Glomerular visceral epithelial cell (primary cell): Measurements from ENCODE around the gene GABRD.

Experiments
- DNase-seq: peaks from one replicate; pipeline ENCODE4 v3.0.0-alpha.2; 2016; ENCODE audit errors: extremely low spot score

Gene GABRD

DNA sequence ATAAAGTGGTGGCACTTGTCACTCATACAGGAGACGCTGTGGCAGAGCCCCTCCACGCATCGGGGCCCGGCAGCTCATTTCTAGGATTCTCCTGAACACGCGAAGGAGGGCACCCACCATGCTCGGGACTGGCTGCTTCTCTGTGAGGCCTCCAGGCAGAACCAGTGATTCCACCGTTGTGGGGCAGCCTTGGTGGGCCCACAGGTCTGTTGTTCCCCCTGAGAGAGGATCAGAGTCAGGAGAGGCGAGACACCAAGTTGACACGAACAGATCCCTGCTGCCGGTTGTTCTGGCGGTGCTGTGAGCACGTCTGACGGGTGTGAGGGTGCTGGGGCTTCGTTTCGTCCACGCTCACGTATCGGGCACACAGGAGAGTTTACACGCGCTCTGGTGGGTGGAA lies 57.7 kb downstream of the GABRD start:
- DNase-seq = no peak

DNA sequence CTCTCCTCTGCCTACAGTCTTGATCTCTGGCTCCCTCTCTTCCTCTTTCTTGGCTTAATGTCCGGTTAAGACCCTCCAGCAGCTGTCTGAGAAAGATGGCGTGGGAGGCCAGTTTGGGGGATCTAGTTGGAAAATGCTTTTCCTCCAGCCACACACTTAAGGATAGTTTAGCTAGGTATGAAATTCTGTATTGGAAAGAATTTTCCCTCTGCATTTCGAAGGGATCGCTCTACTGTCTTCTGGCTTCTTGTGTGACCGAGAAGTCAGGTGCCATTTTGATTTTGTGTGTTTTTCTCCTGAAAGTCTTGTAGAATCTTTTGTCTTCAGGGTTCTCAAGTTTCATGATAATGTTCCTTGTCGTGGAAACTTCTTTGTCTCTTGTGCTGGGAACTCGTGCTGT lies 59.0 kb downstream of the GABRD start:
- DNase-seq = no peak

DNA sequence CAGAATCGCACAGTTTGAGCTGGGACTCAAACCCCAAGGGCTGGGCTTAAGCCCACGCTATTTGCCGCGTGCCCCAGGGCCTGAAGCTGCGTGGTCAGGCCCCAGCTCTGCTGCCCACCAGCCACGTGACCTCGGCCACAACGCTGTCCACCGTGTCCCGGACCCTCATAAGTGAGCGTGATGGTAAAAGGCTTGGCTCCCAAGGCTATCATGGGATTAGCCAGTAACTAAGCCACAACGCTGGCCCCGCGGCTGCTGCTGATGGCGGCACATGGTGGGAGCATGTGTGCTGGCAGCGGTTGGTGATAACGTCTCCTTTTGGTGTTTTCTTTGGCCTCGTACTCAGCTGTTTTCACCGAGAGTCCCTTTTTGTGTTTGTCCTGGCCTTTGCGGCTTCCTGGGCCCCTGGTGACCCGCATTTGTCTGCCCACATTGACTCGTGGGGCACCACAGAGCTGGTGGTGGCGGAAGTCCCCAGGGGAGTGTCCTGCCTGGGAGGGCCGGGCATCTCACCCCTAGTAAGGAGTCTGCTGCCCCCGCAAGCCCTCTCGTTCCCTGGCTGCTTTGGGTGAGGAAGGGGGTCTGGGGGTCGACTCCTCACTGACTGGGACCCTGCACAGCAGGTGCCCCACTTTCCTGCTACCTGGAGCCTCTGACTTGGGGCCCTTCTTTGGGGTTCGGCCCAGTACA lies 60.4 kb downstream of the GABRD start:
- DNase-seq = no peak

DNA sequence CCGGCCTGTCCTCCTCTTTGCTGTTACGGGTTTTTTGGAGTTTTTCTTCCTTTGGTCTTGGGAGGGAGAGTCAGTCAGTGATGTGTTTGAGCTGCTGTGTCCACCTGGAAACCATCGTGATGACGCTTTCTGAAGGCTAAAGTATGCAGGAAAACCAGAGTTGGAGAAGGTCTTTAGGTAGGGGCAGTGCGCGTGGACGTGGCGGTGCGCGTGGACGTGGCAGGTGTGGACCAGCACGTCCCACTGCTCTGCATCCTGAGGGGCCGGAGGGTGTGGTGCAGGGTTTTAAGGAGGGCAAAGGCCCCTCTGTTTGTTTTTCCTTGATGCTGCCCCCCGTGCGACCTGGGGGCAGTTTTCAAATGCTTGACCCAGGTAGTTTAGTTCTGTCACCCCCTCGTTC lies 61.0 kb downstream of the GABRD start:
- no peak for DNase-seq
